ENCODE measurements around the gene LEP. TPM values are rescaled to one million over a fixed set of nuclear protein-coding genes. Genes with fewer than 3 reads are reported as not detected.

LEP gene
- total RNA-seq, 1 experiment from 2014 or later: not detected

DNA sequence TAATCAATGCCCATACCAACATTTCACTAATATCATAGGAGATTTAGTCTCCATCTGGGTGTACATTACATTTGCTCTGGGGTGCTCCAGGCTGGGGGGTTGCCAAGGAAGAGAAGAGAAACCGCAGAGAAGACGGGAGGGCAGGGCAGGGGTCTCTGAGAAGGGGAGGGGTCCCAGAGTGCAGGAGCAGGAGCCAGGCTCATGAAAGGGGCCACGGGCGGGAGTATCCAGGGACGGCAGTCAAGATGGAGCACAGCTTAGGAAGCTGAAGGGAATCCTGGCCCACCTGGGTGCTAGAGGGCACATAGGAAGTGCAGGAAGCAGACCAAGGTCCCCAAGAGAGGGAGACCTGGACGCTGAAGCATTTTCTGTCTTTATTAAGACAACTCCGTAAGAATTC, 2.2 kb downstream of the LEP start:
- ATAC-seq (no peak), DNase-seq (ENCODE audit: low read depth, low spot score) (no peak)
- no peak overlapping the region for H3K4me3 ChIP-seq (ENCODE audit: low read depth in 2 of 2, low read length in 2 of 2)
- H3K36me3 ChIP-seq (ENCODE audit: control insufficient read depth, insufficient read depth, low read length): no peaks in the 10 kb centered on the region
- H3K27me3 ChIP-seq (ENCODE audit: control insufficient read depth, insufficient read depth, low read length): peaks cover 2% of the 10 kb centered on the region; the same call in 1 of the 2 replicates
- TF ChIP-seq, protein P1, sequence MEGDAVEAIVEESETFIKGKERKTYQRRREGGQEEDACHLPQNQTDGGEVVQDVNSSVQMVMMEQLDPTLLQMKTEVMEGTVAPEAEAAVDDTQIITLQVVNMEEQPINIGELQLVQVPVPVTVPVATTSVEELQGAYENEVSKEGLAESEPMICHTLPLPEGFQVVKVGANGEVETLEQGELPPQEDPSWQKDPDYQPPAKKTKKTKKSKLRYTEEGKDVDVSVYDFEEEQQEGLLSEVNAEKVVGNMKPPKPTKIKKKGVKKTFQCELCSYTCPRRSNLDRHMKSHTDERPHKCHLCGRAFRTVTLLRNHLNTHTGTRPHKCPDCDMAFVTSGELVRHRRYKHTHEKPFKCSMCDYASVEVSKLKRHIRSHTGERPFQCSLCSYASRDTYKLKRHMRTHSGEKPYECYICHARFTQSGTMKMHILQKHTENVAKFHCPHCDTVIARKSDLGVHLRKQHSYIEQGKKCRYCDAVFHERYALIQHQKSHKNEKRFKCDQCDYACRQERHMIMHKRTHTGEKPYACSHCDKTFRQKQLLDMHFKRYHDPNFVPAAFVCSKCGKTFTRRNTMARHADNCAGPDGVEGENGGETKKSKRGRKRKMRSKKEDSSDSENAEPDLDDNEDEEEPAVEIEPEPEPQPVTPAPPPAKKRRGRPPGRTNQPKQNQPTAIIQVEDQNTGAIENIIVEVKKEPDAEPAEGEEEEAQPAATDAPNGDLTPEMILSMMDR (IDR thresholded peaks at IDR 0.05): no peak
- no peak for TF ChIP-seq SIN3A (IDR thresholded peaks at IDR 0.05; ENCODE audit: borderline replicate concordance, insufficient read depth, low read depth, low read length)
- TF ChIP-seq TCF7L2 (IDR thresholded peaks at IDR 0.05; ENCODE audit: low read depth, low read length): no peak
- TF ChIP-seq POLR2AphosphoS5 (IDR thresholded peaks at IDR 0.05; ENCODE audit: low read depth, low read length): no peak
- TF ChIP-seq, protein P2, sequence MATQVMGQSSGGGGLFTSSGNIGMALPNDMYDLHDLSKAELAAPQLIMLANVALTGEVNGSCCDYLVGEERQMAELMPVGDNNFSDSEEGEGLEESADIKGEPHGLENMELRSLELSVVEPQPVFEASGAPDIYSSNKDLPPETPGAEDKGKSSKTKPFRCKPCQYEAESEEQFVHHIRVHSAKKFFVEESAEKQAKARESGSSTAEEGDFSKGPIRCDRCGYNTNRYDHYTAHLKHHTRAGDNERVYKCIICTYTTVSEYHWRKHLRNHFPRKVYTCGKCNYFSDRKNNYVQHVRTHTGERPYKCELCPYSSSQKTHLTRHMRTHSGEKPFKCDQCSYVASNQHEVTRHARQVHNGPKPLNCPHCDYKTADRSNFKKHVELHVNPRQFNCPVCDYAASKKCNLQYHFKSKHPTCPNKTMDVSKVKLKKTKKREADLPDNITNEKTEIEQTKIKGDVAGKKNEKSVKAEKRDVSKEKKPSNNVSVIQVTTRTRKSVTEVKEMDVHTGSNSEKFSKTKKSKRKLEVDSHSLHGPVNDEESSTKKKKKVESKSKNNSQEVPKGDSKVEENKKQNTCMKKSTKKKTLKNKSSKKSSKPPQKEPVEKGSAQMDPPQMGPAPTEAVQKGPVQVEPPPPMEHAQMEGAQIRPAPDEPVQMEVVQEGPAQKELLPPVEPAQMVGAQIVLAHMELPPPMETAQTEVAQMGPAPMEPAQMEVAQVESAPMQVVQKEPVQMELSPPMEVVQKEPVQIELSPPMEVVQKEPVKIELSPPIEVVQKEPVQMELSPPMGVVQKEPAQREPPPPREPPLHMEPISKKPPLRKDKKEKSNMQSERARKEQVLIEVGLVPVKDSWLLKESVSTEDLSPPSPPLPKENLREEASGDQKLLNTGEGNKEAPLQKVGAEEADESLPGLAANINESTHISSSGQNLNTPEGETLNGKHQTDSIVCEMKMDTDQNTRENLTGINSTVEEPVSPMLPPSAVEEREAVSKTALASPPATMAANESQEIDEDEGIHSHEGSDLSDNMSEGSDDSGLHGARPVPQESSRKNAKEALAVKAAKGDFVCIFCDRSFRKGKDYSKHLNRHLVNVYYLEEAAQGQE (IDR thresholded peaks at IDR 0.05; ENCODE audit: insufficient read depth in 1 of 2, low read depth in 2 of 2, low read length in 1 of 2): no peak
- no TSS peak for BruUV-seq (replicated peaks)
- intact Hi-C loops (cut with micrococcal nuclease; ENCODE audit: unreplicated experiment) (no loop called here), in situ Hi-C loops (cut with HindIII; ENCODE audit: low pct_unique_long_range_greater_than_20kb, low sequenced_read_pairs) (no loop called here)
- ChIA-PET POLR2A (interaction anchor here (0.7 kb wide), 1 partner anchor 68 kb away, joined by 3 read pairs; no protein-coding TSS in a partner anchor), CTCF (interaction anchor here (0.7 kb wide), 1 partner anchor 108 kb away, joined by 3 read pairs; no protein-coding TSS in a partner anchor)
- no peaks in the 10 kb centered on the region for H3K4me1 ChIP-seq (ENCODE audit: control insufficient read depth, insufficient read depth, low read length)
- no peak overlapping the region for H3K27ac ChIP-seq (ENCODE audit: low read length)
- H3K9me3 ChIP-seq (ENCODE audit: control insufficient read depth, insufficient read depth, low read depth, low read length): no peaks in the 10 kb centered on the region

DNA sequence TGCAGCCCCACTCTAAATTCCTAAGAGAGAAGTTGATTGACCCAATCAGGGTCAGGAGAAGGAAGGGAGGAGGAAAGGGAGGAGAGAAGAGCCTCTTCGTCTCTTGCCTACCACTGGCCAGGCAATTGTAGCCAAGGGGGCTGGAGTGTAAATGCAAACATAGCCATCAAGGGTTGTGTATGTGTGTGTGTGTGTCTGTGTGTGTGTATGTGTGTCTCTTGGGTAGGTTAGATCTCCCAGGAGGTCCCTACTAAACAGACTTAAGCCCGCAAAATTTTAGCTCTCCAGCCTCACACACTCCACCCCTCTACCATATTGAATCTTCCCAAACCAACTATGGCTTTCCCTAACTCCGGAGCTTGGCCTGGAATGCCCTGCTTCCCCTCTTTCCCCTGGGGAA, 3.8 kb downstream of the LEP start:
- POLR2A ChIA-PET: no interaction called here
- Histone ChIP-seq H3K4me1 (ENCODE audit: control insufficient read depth, insufficient read depth, low read length) (no peaks in the 10 kb centered on the region), H3K4me3 (ENCODE audit: low read depth in 2 of 2, low read length in 2 of 2) (no peak overlapping the region), H3K27ac (ENCODE audit: low read length) (no peak overlapping the region), H3K9me3 (ENCODE audit: control insufficient read depth, insufficient read depth, low read depth, low read length) (no peaks in the 10 kb centered on the region), H3K36me3 (ENCODE audit: control insufficient read depth, insufficient read depth, low read length) (no peaks in the 10 kb centered on the region), H3K27me3 (ENCODE audit: control insufficient read depth, insufficient read depth, low read length) (peaks cover 7% of the 10 kb centered on the region)
- TF ChIP-seq, protein P1 (IDR thresholded peaks at IDR 0.05): no peak
- DNase-seq (ENCODE audit: low read depth, low spot score) (no peak), ATAC-seq (no peak)
- intact Hi-C loops (cut with micrococcal nuclease; ENCODE audit: unreplicated experiment): no loop called here
- CTCF ChIA-PET: no interaction called here
- in situ Hi-C loops (cut with HindIII; ENCODE audit: low pct_unique_long_range_greater_than_20kb, low sequenced_read_pairs): no loop called here
- BruUV-seq (replicated peaks): no TSS peak

Data from Panc1 (cell line).